ENCODE results near the gene JMJD7. TPM values are rescaled to one million over a fixed set of nuclear protein-coding genes. Genes with fewer than 3 reads are reported as not detected.

The JMJD7 gene
- total RNA-seq, 1 experiment from 2014 or later: 13.5 TPM

DNA sequence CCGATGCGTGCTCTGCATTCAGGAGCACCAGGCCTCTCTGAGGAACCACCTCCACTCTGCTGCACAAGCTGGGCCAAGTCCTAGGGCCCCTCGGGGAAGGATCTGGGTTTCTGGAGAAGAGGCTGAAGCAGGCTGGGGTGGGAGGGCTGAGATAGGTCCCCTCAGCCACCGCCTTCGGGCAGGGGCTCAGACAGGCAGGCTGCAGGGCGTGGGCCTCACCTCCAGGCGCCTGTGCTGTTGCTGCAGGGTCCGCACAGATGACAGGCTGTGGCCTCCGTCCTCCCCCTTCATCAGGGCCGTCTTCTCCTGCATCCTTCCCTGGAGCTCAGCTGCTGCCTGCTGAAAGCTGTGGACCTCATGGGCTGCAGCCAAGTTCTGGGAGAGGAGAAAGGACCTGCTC, 25.9 kb downstream of the JMJD7 start:
- intact Hi-C loops (cut with micrococcal nuclease): no loop called here
- DNase-seq (ENCODE audit: low read depth, low spot score) (no peak), ATAC-seq (no peak)
- Histone ChIP-seq H3K36me3 (ENCODE audit: control insufficient read depth in 1 of 2, insufficient read depth in 2 of 2, low read length in 2 of 2) (no peaks in the 10 kb centered on the region), H3K4me2 (ENCODE audit: low read length) (no peak overlapping the region), H3K27me3 (ENCODE audit: insufficient read depth, low read length) (no peaks in the 10 kb centered on the region), H2AFZ (ENCODE audit: low read depth, low read length, poor library complexity, severe bottlenecking) (no peak overlapping the region), H3K27ac (ENCODE audit: low read depth, low read length) (no peak overlapping the region), H3K4me1 (ENCODE audit: control insufficient read depth in 1 of 2, insufficient read depth in 2 of 2, low read length in 2 of 2) (no peaks in the 10 kb centered on the region), H3K9ac (ENCODE audit: low read length) (no peak overlapping the region), H3K4me3 (replicated peaks in 1 of 2; ENCODE audit: low read depth in 1 of 2, low read length in 2 of 2) (no peak overlapping the region), H3K79me2 (ENCODE audit: insufficient read depth, low read length) (no peaks in the 10 kb centered on the region), H4K20me1 (ENCODE audit: insufficient read depth) (no peaks in the 10 kb centered on the region), H3K9me2 (ENCODE audit: insufficient read depth) (no peaks in the 10 kb centered on the region), H3K9me3 (ENCODE audit: control insufficient read depth in 1 of 2, insufficient read depth in 1 of 2, low read depth in 1 of 2, low read length in 2 of 2) (no peaks in the 10 kb centered on the region)
- TF ChIP-seq ELF1 (IDR thresholded peaks at IDR 0.05; ENCODE audit: borderline replicate concordance, low read depth): no peak
- no peak for TF ChIP-seq ZNF274 (IDR thresholded peaks at IDR 0.05; ENCODE audit: low read depth, low read length)
- no peak for TF ChIP-seq RAD21 (IDR thresholded peaks at IDR 0.05; ENCODE audit: low read depth)
- no peak for TF ChIP-seq JUND (IDR thresholded peaks at IDR 0.05)
- TF ChIP-seq SRF (IDR thresholded peaks at IDR 0.05; ENCODE audit: low read depth): no peak
- TF ChIP-seq, protein P1, sequence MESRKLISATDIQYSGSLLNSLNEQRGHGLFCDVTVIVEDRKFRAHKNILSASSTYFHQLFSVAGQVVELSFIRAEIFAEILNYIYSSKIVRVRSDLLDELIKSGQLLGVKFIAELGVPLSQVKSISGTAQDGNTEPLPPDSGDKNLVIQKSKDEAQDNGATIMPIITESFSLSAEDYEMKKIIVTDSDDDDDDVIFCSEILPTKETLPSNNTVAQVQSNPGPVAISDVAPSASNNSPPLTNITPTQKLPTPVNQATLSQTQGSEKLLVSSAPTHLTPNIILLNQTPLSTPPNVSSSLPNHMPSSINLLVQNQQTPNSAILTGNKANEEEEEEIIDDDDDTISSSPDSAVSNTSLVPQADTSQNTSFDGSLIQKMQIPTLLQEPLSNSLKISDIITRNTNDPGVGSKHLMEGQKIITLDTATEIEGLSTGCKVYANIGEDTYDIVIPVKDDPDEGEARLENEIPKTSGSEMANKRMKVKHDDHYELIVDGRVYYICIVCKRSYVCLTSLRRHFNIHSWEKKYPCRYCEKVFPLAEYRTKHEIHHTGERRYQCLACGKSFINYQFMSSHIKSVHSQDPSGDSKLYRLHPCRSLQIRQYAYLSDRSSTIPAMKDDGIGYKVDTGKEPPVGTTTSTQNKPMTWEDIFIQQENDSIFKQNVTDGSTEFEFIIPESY (IDR thresholded peaks at IDR 0.05; ENCODE audit: extremely low read depth, insufficient replicate concordance, low read length): no peak
- TF ChIP-seq CBX3 (IDR thresholded peaks at IDR 0.05; ENCODE audit: low read depth): no peak
- TF ChIP-seq, protein P2, sequence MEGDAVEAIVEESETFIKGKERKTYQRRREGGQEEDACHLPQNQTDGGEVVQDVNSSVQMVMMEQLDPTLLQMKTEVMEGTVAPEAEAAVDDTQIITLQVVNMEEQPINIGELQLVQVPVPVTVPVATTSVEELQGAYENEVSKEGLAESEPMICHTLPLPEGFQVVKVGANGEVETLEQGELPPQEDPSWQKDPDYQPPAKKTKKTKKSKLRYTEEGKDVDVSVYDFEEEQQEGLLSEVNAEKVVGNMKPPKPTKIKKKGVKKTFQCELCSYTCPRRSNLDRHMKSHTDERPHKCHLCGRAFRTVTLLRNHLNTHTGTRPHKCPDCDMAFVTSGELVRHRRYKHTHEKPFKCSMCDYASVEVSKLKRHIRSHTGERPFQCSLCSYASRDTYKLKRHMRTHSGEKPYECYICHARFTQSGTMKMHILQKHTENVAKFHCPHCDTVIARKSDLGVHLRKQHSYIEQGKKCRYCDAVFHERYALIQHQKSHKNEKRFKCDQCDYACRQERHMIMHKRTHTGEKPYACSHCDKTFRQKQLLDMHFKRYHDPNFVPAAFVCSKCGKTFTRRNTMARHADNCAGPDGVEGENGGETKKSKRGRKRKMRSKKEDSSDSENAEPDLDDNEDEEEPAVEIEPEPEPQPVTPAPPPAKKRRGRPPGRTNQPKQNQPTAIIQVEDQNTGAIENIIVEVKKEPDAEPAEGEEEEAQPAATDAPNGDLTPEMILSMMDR (IDR thresholded peaks at IDR 0.05 in 2 of 3, conservative IDR thresholded peaks at IDR 0.05 in 1 of 3; ENCODE audit: borderline replicate concordance in 1 of 3, insufficient read depth in 1 of 3, low read depth in 2 of 3, low read length in 2 of 3): no peak
- no peak for TF ChIP-seq EGR1 (IDR thresholded peaks at IDR 0.05; ENCODE audit: low read depth)
- no TSS peak for BruUV-seq (replicated peaks)
- RAD21 ChIA-PET (ENCODE audit: low non-redundant PET in 1 of 2, low total read pairs in 2 of 2, uncharacterized antibody in 2 of 2, unreplicated experiment in 2 of 2): no interaction called here
- POLR2A ChIA-PET: no interaction called here
- CTCF ChIA-PET: no interaction called here

Measured in HCT116 (cell line).